ENCODE data around the gene MRPL3.

Gene MRPL3
- long read RNA-seq, transcript MRPL3-201 (10 exons, 1,706 nt), result major isoform, 890 of 952 reads
- long read RNA-seq, transcript MRPL3-209 (10 exons, 1,377 nt), result minor isoform, 12 of 952 reads
- long read RNA-seq, partial matches to known transcripts, result 17 of 952 reads
- long read RNA-seq, other reads (novel, unspliced or antisense), result 31 of 952 reads

DNA sequence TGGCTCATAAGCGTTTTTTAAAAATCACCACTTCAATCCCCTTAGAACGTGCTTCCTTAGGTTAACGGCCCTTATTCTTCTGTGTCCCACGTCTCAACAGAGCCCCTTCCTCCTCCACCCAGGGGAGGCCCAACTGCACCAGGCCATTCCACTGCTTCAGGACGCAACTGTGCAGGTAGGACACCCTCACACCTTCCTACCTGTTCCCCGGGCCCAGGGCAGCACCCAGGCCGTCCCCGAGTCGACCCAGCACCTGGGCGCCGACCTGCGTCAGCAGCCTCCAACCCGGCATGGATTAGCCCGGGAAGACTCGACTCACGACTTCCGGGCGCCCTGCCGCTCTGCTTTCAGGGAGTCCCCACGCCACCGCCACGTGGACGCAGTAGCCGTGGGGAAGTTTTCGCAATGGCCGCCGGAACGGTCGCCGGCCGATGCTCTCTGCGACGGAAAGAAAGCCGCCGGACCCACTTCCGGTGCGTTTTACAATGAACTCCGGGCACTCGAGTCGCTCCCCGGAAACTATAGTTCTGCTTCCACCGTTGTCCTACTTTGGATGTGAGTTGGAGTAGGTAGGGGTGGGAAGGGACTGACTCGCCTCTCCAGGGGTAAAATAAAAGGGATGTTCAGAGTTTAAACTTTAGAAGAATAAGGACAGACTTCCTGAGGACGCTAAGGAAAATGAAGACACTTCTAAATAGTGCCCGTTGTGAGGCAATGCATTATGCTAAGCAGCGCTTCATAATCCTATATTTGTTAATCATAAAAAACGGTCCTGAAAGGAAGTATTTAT is at the start of gene MRPL3:
Gene MRPL3, minus strand, starts transcription at position 442 of the 790 bp plus-strand sequence. Its CDS starts 150 bp downstream, at position 292.
- DNase-seq (ENCODE audit: low read depth in 1 of 2, low spot score in 1 of 2), result peak; percentile 84 to 93
- peak; percentile 28; the same call in 1 of the 2 replicates for TF ChIP-seq SPI1 (IDR thresholded peaks at IDR 0.05; ENCODE audit: borderline replicate concordance, low read depth)
- TF ChIP-seq, protein P1, sequence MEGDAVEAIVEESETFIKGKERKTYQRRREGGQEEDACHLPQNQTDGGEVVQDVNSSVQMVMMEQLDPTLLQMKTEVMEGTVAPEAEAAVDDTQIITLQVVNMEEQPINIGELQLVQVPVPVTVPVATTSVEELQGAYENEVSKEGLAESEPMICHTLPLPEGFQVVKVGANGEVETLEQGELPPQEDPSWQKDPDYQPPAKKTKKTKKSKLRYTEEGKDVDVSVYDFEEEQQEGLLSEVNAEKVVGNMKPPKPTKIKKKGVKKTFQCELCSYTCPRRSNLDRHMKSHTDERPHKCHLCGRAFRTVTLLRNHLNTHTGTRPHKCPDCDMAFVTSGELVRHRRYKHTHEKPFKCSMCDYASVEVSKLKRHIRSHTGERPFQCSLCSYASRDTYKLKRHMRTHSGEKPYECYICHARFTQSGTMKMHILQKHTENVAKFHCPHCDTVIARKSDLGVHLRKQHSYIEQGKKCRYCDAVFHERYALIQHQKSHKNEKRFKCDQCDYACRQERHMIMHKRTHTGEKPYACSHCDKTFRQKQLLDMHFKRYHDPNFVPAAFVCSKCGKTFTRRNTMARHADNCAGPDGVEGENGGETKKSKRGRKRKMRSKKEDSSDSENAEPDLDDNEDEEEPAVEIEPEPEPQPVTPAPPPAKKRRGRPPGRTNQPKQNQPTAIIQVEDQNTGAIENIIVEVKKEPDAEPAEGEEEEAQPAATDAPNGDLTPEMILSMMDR (IDR thresholded peaks at IDR 0.05; ENCODE audit: insufficient read depth, low read length), result no peak
- peak; percentile 88 for TF ChIP-seq POLR2AphosphoS5 (IDR thresholded peaks at IDR 0.05; ENCODE audit: low read depth)
- TF ChIP-seq, protein P2, sequence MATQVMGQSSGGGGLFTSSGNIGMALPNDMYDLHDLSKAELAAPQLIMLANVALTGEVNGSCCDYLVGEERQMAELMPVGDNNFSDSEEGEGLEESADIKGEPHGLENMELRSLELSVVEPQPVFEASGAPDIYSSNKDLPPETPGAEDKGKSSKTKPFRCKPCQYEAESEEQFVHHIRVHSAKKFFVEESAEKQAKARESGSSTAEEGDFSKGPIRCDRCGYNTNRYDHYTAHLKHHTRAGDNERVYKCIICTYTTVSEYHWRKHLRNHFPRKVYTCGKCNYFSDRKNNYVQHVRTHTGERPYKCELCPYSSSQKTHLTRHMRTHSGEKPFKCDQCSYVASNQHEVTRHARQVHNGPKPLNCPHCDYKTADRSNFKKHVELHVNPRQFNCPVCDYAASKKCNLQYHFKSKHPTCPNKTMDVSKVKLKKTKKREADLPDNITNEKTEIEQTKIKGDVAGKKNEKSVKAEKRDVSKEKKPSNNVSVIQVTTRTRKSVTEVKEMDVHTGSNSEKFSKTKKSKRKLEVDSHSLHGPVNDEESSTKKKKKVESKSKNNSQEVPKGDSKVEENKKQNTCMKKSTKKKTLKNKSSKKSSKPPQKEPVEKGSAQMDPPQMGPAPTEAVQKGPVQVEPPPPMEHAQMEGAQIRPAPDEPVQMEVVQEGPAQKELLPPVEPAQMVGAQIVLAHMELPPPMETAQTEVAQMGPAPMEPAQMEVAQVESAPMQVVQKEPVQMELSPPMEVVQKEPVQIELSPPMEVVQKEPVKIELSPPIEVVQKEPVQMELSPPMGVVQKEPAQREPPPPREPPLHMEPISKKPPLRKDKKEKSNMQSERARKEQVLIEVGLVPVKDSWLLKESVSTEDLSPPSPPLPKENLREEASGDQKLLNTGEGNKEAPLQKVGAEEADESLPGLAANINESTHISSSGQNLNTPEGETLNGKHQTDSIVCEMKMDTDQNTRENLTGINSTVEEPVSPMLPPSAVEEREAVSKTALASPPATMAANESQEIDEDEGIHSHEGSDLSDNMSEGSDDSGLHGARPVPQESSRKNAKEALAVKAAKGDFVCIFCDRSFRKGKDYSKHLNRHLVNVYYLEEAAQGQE (IDR thresholded peaks at IDR 0.05; ENCODE audit: insufficient replicate concordance, low read depth), result peak; percentile 64
- TF ChIP-seq GABPA (IDR thresholded peaks at IDR 0.05; ENCODE audit: low read depth), result peak; percentile 99
- peak within 1 kb of the TSS; percentile 63 for H3K4me3 ChIP-seq (replicated peaks; ENCODE audit: insufficient read depth, low read length)
- peak within 1 kb of the TSS; percentile 96 for H3K27ac ChIP-seq (replicated peaks)
- no peaks in the 10 kb centered on the region for H3K27me3 ChIP-seq (ENCODE audit: insufficient read depth, poor library complexity, severe bottlenecking)

DNA sequence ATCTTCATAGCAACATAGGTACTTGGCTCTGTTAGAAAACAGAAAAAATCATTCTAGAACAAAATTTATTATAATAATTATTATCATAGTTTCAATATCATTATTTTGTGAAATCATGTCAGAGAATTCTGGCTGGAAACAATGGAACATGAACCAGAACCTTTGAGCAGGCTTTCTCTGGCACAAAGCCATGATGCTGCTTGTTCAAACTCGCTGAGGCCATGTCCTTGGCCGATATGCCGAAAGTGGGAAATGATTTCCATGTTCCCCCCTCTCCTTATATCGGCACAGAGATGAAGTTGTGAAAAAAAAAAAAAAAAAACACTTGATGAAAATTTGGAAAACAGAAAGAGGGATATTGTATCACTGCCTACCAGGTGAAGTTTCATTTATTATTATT is 49.0 kb upstream of the MRPL3 start:
- H3K27me3 ChIP-seq (ENCODE audit: insufficient read depth, poor library complexity, severe bottlenecking), result peaks cover 2% of the 10 kb centered on the region
- TF ChIP-seq POLR2AphosphoS5 (IDR thresholded peaks at IDR 0.05; ENCODE audit: low read depth) (no peak), GABPA (IDR thresholded peaks at IDR 0.05; ENCODE audit: low read depth) (no peak)
- TF ChIP-seq, protein P1 (IDR thresholded peaks at IDR 0.05; ENCODE audit: insufficient read depth, low read length), result no peak
- no peak for DNase-seq (ENCODE audit: low read depth in 1 of 2, low spot score in 1 of 2)
- no peak overlapping the region for H3K27ac ChIP-seq (replicated peaks)
- H3K4me3 ChIP-seq (replicated peaks; ENCODE audit: insufficient read depth, low read length), result no peak overlapping the region

DNA sequence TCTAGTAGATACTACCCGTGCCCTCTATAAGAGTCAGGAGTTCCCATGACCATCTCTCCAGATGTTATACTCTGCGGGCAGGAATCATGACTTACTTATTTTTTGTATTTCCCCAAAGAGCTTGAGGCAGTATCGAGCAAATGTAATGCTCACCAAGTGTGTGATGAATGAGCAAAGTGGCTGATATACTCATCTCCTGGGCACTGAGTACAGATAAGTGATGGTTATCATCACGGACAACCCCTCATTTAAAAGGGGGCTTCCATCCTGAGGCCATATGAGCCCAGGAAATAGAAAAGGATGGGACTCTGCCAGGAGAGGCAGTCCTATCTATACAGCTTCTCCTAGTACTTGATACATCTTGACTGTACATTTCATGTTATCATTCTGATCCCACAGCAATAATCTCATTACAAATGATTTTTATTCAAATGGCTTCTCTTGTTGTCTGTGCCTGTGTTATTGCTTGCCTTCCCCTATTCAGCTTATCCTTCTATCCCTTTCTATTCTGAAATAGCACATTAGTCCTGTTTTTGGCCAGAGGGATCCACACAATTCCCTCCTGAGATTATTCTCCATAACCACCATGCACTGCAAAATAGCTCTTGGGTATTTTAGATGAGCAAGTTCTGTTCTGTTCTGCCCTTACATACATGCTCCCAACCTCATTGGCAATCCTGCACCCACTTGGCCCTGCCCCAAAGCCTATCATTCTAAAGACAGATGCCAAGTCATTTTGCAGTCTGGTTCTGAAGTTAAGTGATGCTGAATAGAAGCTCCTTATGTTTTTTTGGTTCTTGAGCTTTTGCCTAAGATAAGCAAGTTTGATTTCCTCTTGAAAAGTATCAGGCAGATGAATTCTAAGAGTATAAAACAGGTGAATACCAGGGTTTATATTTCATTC is 48.0 kb upstream of the MRPL3 start:
- TF ChIP-seq SPI1 (IDR thresholded peaks at IDR 0.05; ENCODE audit: borderline replicate concordance, low read depth) (no peak), POLR2AphosphoS5 (IDR thresholded peaks at IDR 0.05; ENCODE audit: low read depth) (no peak), GABPA (IDR thresholded peaks at IDR 0.05; ENCODE audit: low read depth) (no peak)
- TF ChIP-seq, protein P1 (IDR thresholded peaks at IDR 0.05; ENCODE audit: insufficient read depth, low read length), result no peak
- TF ChIP-seq, protein P2 (IDR thresholded peaks at IDR 0.05; ENCODE audit: insufficient replicate concordance, low read depth), result no peak
- Histone ChIP-seq H3K27ac (replicated peaks) (no peak overlapping the region), H3K4me3 (replicated peaks; ENCODE audit: insufficient read depth, low read length) (no peak overlapping the region), H3K27me3 (ENCODE audit: insufficient read depth, poor library complexity, severe bottlenecking) (peaks cover 5% of the 10 kb centered on the region)
- no peak for DNase-seq (ENCODE audit: low read depth in 1 of 2, low spot score in 1 of 2)
